DND-41 (cell line): ENCODE results near the gene TTC19.
"Not testable (repeated sequence)": the region's sequence is repeated elsewhere in the genome, so short reads cannot be mapped to it uniquely, and the experiment has no call there.

ENCODE experiments used
- ATAC-seq: fragments of 200-7000 bp; cut with Tn5 transposase; 3 replicates; pipeline ENCODE4 v1.9.1; 2021; ENCODE audit warnings: low read depth; ENCODE audit not compliant: insufficient read depth
- DNase-seq: peaks from one replicate; pipeline ENCODE4 v3.0.0-alpha.2; 2020
- H2AFZ ChIP-seq: 2 replicates; pipeline ENCODE4 v1.6.0; 2012; ENCODE audit warnings: low read depth, low read length
- H3K27ac ChIP-seq: 2 replicates; pipeline ENCODE4 v1.5.1; 2012; ENCODE audit warnings: low read length, inconsistent platforms
- H3K27me3 ChIP-seq: fragments of 200-600 bp; sonication (generic); 2 replicates; pipeline ENCODE4 v1.6.0; 2012; ENCODE audit warnings: low read length, mild to moderate bottlenecking, inconsistent platforms; ENCODE audit not compliant: insufficient read depth, poor library complexity
- H3K36me3 ChIP-seq: 2 replicates; pipeline ENCODE4 v1.5.1; 2012; ENCODE audit warnings: low read length, inconsistent platforms; ENCODE audit not compliant: insufficient read depth
- H3K4me1 ChIP-seq: 2 replicates; pipeline ENCODE4 v1.5.1; 2012; ENCODE audit warnings: mild to moderate bottlenecking, low read length; ENCODE audit not compliant: insufficient read depth
- H3K4me2 ChIP-seq: 2 replicates; pipeline ENCODE4 v1.6.0; 2012; ENCODE audit warnings: mild to moderate bottlenecking, moderate library complexity, low read length, inconsistent platforms; ENCODE audit not compliant: insufficient read depth
- H3K4me3 ChIP-seq, 2 experiments: fragments of 200-600 bp in 1 of 2; shearing (Covaris generic) in 1 of 2; 2 replicates each; pipeline ENCODE4 v1.5.1; 2012 to 2016; ENCODE audit warnings: inconsistent platforms in 2 of 2, low read length in 2 of 2, mild to moderate bottlenecking in 2 of 2, low read depth in 1 of 2, moderate library complexity in 1 of 2
- H3K79me2 ChIP-seq: 2 replicates; pipeline ENCODE4 v1.6.0; 2012; ENCODE audit warnings: low read length, inconsistent platforms; ENCODE audit not compliant: insufficient read depth
- H3K9ac ChIP-seq: 2 replicates; pipeline ENCODE4 v1.6.0; 2012; ENCODE audit warnings: low read depth, mild to moderate bottlenecking, inconsistent platforms, low read length, moderate library complexity
- H3K9me3 ChIP-seq: 2 replicates; pipeline ENCODE4 v1.5.1; 2012; ENCODE audit warnings: low read length, moderate library complexity, mild to moderate bottlenecking, inconsistent platforms; ENCODE audit not compliant: insufficient read depth, severe bottlenecking
- H4K20me1 ChIP-seq: 2 replicates; pipeline ENCODE4 v1.6.0; 2012; ENCODE audit warnings: low read length; ENCODE audit not compliant: insufficient read depth
- EZH2 ChIP-seq: IDR thresholded peaks from 3 replicates; pipeline ENCODE4 v1.6.1; 2012; ENCODE audit warnings: borderline replicate concordance, low read depth, mild to moderate bottlenecking, moderate library complexity, low read length, inconsistent platforms; ENCODE audit not compliant: severe bottlenecking
- TF ChIP-seq, protein P1 (sequence below): IDR thresholded peaks from 2 replicates; pipeline ENCODE4 v1.5.1; 2012; ENCODE audit warnings: borderline replicate concordance, low read length, moderate library complexity, mild to moderate bottlenecking; ENCODE audit not compliant: poor library complexity, severe bottlenecking; ENCODE audit errors: extremely low read depth

TTC19 gene

DNA sequence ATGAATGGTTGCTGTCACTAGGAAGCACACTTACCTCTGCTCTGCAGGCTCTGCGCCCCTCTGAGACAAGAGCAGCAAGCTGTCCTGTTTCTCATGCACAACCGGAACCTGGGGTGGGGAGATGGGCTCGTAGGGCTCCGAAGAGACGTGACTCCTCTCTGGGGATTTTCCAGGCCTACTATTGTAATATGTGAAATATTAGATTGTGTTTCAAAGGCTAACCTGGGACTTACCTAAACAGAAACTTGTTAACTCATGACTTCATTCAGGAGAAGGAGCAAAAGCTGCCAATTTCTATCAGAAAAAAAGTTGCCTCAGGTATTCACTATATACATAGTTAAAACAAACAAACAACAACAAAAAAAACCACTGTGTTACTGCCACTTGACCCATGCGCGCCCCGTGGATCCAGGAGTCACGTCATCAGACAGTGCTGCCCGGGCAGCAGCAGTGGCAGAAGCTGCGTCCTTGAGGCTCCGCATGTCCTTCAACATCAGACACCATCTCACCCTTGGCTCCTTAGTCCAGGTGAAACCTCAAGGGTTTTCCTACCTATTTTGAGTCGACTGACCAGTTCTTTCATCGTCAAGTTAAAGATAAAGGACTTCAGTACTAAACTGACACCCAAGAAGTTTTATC, 49.3 kb downstream of the TTC19 start:
- Histone ChIP-seq H3K4me1 (no peaks in the 10 kb centered on the region), H3K27ac (no peak overlapping the region), H3K9me3 (no peaks in the 10 kb centered on the region), H3K4me2 (no peak overlapping the region), H3K79me2 (peaks cover 12% of the 10 kb centered on the region), H3K27me3 (no peaks in the 10 kb centered on the region), H3K4me3 (no peak overlapping the region), H3K36me3 (peaks cover 82% of the 10 kb centered on the region), H4K20me1 (0 out of 2 replicates have a peak, but pooled peaks cover 2% of the 10 kb centered on the region), H2AFZ (no peak overlapping the region), H3K9ac (no peak overlapping the region)
- TF ChIP-seq EZH2, result no peak
- TF ChIP-seq, protein P1, sequence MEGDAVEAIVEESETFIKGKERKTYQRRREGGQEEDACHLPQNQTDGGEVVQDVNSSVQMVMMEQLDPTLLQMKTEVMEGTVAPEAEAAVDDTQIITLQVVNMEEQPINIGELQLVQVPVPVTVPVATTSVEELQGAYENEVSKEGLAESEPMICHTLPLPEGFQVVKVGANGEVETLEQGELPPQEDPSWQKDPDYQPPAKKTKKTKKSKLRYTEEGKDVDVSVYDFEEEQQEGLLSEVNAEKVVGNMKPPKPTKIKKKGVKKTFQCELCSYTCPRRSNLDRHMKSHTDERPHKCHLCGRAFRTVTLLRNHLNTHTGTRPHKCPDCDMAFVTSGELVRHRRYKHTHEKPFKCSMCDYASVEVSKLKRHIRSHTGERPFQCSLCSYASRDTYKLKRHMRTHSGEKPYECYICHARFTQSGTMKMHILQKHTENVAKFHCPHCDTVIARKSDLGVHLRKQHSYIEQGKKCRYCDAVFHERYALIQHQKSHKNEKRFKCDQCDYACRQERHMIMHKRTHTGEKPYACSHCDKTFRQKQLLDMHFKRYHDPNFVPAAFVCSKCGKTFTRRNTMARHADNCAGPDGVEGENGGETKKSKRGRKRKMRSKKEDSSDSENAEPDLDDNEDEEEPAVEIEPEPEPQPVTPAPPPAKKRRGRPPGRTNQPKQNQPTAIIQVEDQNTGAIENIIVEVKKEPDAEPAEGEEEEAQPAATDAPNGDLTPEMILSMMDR, result no peak
- DNase-seq (no peak), ATAC-seq (no peak)

GRCh38 chr17:16050844-16051243, 51.2 kb downstream of the TTC19 start:
- Histone ChIP-seq H3K9ac (no peak overlapping the region), H3K4me3 (no peak overlapping the region), H3K4me2 (no peak overlapping the region), H3K9me3 (no peaks in the 10 kb centered on the region), H3K36me3 (peaks cover 80% of the 10 kb centered on the region), H4K20me1 (no peaks in the 10 kb centered on the region), H2AFZ (no peak overlapping the region), H3K79me2 (peaks cover 12% of the 10 kb centered on the region), H3K27me3 (no peaks in the 10 kb centered on the region), H3K27ac (no peak overlapping the region), H3K4me1 (no peaks in the 10 kb centered on the region)
- ATAC-seq (no peak), DNase-seq (no peak)
- TF ChIP-seq, protein P1, result no peak
- TF ChIP-seq EZH2, result no peak

- peaks cover 12% of the 10 kb centered on the region for H3K79me2 ChIP-seq
- DNase-seq, result no peak
- H3K9ac ChIP-seq, result no peak overlapping the region
- no peak for ATAC-seq
- no peak for TF ChIP-seq EZH2
- TF ChIP-seq, protein P1, result no peak
- H3K4me2 ChIP-seq, result no peak overlapping the region
- peaks cover 76% of the 10 kb centered on the region for H3K36me3 ChIP-seq
- no peak overlapping the region for H3K4me3 ChIP-seq
- no peaks in the 10 kb centered on the region for H3K27me3 ChIP-seq
- no peak overlapping the region for H2AFZ ChIP-seq
- no peak overlapping the region for H3K27ac ChIP-seq
- H3K9me3 ChIP-seq, result no peaks in the 10 kb centered on the region
- no peaks in the 10 kb centered on the region for H3K4me1 ChIP-seq
- H4K20me1 ChIP-seq, result no peaks in the 10 kb centered on the region
These were observed 52.9 kb downstream of the TTC19 start for GRCh38 chr17:16052486-16052885.

DNA sequence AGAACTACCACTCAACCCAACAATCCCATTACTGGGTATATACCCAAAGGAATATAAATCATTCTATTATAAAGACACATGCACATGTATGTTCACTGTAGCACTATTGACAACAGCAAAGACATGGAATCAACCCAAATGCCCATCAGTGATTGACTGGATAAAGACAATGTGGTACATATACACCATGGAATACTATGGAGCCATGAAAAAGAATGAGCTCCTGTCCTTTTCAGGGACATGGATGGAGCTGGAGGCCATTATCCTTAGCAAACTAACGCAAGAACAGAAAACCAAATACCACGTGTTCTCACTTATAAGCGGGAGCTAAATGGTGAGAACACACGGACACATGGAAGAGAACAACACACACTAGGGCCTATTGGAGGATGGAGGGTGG, 55.5 kb downstream of the TTC19 start:
- ATAC-seq, H2AFZ ChIP-seq, H3K27ac ChIP-seq, H3K4me2 ChIP-seq, H4K20me1 ChIP-seq, H3K9me3 ChIP-seq, H3K4me1 ChIP-seq, H3K4me3 ChIP-seq, H3K9ac ChIP-seq, DNase-seq, H3K27me3 ChIP-seq: not testable (repeated sequence)
- Histone ChIP-seq H3K79me2 (peaks cover 12% of the 10 kb centered on the region), H3K36me3 (peaks cover 77% of the 10 kb centered on the region)
